Activated CD8-positive, alpha-beta T cell treated with anti-CD3 and anti-CD28 coated beads, Interleukin-2, amount 10 ng/mL, durations not matched to agents 7 days and 5 days (primary cell): ENCODE results near the gene TMEM236. TPM values are rescaled to one million over a fixed set of nuclear protein-coding genes. Genes with fewer than 3 reads are reported as not detected.
A peak's percentile ranks its signal among the peaks of the same experiment; 100 is the strongest.

ENCODE experiments used
- ATAC-seq: fragments of 150-1000 bp; cut with Tn5 transposase; one replicate; pipeline ENCODE4 v1.10.0; 2021; ENCODE audit warnings: moderate library complexity
- CTCF ChIA-PET: fragments of 350-600 bp; sonication (Branson Sonifier 250); formaldehyde crosslinking; loops from one replicate; lab custom pipeline; 2021; ENCODE audit warnings: antibody characterized with exemption; lab: Charles Lee
- POLR2A ChIA-PET: fragments of 350-600 bp; sonication (Branson Sonifier 250); formaldehyde crosslinking; loops from one replicate; lab custom pipeline; 2021; ENCODE audit warnings: antibody characterized with exemption; lab: Charles Lee
- DNase-seq: peaks from one replicate; pipeline ENCODE4 v3.0.0-alpha.2; 2020
- H3K27ac Mint-ChIP-seq: one replicate; pipeline ENCODE4 v1.8.0; 2021; ENCODE audit warnings: mild to moderate bottlenecking, mixed read lengths
- H3K27me3 Mint-ChIP-seq: one replicate; pipeline ENCODE4 v1.8.0; 2021; ENCODE audit warnings: low read depth, mixed read lengths
- H3K36me3 Mint-ChIP-seq: one replicate; pipeline ENCODE4 v1.8.0; 2021; ENCODE audit warnings: low read depth, mixed read lengths
- H3K4me1 Mint-ChIP-seq: one replicate; pipeline ENCODE4 v1.8.0; 2021; ENCODE audit warnings: low read depth, mixed read lengths
- H3K4me3 Mint-ChIP-seq: one replicate; pipeline ENCODE4 v1.8.0; 2021; ENCODE audit warnings: mild to moderate bottlenecking, mixed read lengths
- H3K9me3 Mint-ChIP-seq: one replicate; pipeline ENCODE4 v1.8.0; 2022; ENCODE audit warnings: mixed read lengths; ENCODE audit not compliant: insufficient read depth
- total RNA-seq, 2 experiments: library from RNA; stranded (reverse); gene quantifications; one replicate each; pipeline ENCODE4 v1.2.3, GENCODE V29; 2021

Gene TMEM236
- total RNA-seq, 2 experiments from 2014 or later, result 0.13 TPM; not detected in 1

- H3K9me3 Mint-ChIP-seq, result no peaks in the 10 kb centered on the region
- DNase-seq, result no peak
- CTCF ChIA-PET, result interaction anchor here (1.3 kb wide), 1 partner anchor 11 kb away, joined by 4 read pairs; no protein-coding TSS in a partner anchor
- POLR2A ChIA-PET, result no interaction called here
- no peak overlapping the region for H3K4me3 Mint-ChIP-seq
- H3K36me3 Mint-ChIP-seq, result no peaks in the 10 kb centered on the region
- H3K27me3 Mint-ChIP-seq, result no peaks in the 10 kb centered on the region
- H3K27ac Mint-ChIP-seq, result no peak overlapping the region
- H3K4me1 Mint-ChIP-seq, result peaks cover 4% of the 10 kb centered on the region
- no peak for ATAC-seq
Observed at GRCh38 chr10:17790651-17791050, 38.6 kb downstream of the TMEM236 start.

GRCh38 chr10:17792991-17793390, 41.0 kb downstream of the TMEM236 start:
- no peaks in the 10 kb centered on the region for H3K9me3 Mint-ChIP-seq
- DNase-seq (no peak), ATAC-seq (no peak)
- H3K4me1 Mint-ChIP-seq, result peaks cover 4% of the 10 kb centered on the region
- CTCF ChIA-PET, result interaction anchor here (1.4 kb wide), 1 partner anchor 9 kb away, joined by 3 read pairs; no protein-coding TSS in a partner anchor
- H3K27me3 Mint-ChIP-seq, result no peaks in the 10 kb centered on the region
- no peak overlapping the region for H3K4me3 Mint-ChIP-seq
- H3K36me3 Mint-ChIP-seq, result no peaks in the 10 kb centered on the region
- H3K27ac Mint-ChIP-seq, result no peak overlapping the region
- POLR2A ChIA-PET, result no interaction called here

GRCh38 chr10:17793823-17794644, 42.0 kb downstream of the TMEM236 start:
- H3K27me3 Mint-ChIP-seq, result no peaks in the 10 kb centered on the region
- no peak for ATAC-seq
- H3K36me3 Mint-ChIP-seq, result no peaks in the 10 kb centered on the region
- no peak overlapping the region for H3K27ac Mint-ChIP-seq
- H3K4me3 Mint-ChIP-seq, result no peak overlapping the region
- no peak for DNase-seq
- no peaks in the 10 kb centered on the region for H3K9me3 Mint-ChIP-seq
- POLR2A ChIA-PET, result no interaction called here
- peaks cover 4% of the 10 kb centered on the region for H3K4me1 Mint-ChIP-seq
- CTCF ChIA-PET, result interaction anchor here (1.6 kb wide), 1 partner anchor 50 kb away, joined by 3 read pairs; no protein-coding TSS in a partner anchor

GRCh38 chr10:17795083-17795482, 43.1 kb downstream of the TMEM236 start:
- H3K36me3 Mint-ChIP-seq, result no peaks in the 10 kb centered on the region
- ChIA-PET POLR2A (no interaction called here), CTCF (interaction anchor here (1.1 to 1.6 kb wide), 2 partner anchors 10 to 51 kb away, joined by 3 read pairs; no protein-coding TSS in a partner anchor)
- no peaks in the 10 kb centered on the region for H3K27me3 Mint-ChIP-seq
- H3K4me1 Mint-ChIP-seq, result peaks cover 4% of the 10 kb centered on the region
- H3K27ac Mint-ChIP-seq, result no peak overlapping the region
- no peaks in the 10 kb centered on the region for H3K9me3 Mint-ChIP-seq
- ATAC-seq (no peak), DNase-seq (no peak)
- H3K4me3 Mint-ChIP-seq, result no peak overlapping the region

GRCh38 chr10:17795813-17796594, 44.0 kb downstream of the TMEM236 start:
- Mint-ChIP-seq H3K27ac (no peak overlapping the region), H3K4me3 (no peak overlapping the region), H3K9me3 (no peaks in the 10 kb centered on the region), H3K36me3 (no peaks in the 10 kb centered on the region), H3K4me1 (peaks cover 4% of the 10 kb centered on the region), H3K27me3 (no peaks in the 10 kb centered on the region)
- no peak for DNase-seq
- CTCF ChIA-PET, result interaction anchor here (1.1 to 1.6 kb wide), 2 partner anchors 9 to 52 kb away, joined by 3 read pairs; no protein-coding TSS in a partner anchor
- POLR2A ChIA-PET, result no interaction called here
- ATAC-seq, result no peak

- Mint-ChIP-seq H3K9me3 (no peaks in the 10 kb centered on the region), H3K4me1 (no peaks in the 10 kb centered on the region), H3K27me3 (peaks cover under 1% of the 10 kb centered on the region), H3K36me3 (no peaks in the 10 kb centered on the region), H3K4me3 (no peak overlapping the region), H3K27ac (no peak overlapping the region)
- POLR2A ChIA-PET, result no interaction called here
- DNase-seq (no peak), ATAC-seq (no peak)
- CTCF ChIA-PET, result interaction anchor here (0.7 to 1.2 kb wide), 3 partner anchors 11 to 193 kb away, joined by 3 to 4 read pairs (median 3); no protein-coding TSS in a partner anchor
Observed at GRCh38 chr10:17801507-17801906, 49.5 kb downstream of the TMEM236 start.

- DNase-seq, result no peak
- no peaks in the 10 kb centered on the region for H3K9me3 Mint-ChIP-seq
- CTCF ChIA-PET, result interaction anchor here (0.6 kb wide), 1 partner anchor 35 kb away, joined by 3 read pairs; no protein-coding TSS in a partner anchor
- H3K27me3 Mint-ChIP-seq, result peaks cover 3% of the 10 kb centered on the region
- H3K27ac Mint-ChIP-seq, result no peak overlapping the region
- no peak for ATAC-seq
- POLR2A ChIA-PET, result no interaction called here
- H3K36me3 Mint-ChIP-seq, result no peaks in the 10 kb centered on the region
- no peaks in the 10 kb centered on the region for H3K4me1 Mint-ChIP-seq
- no peak overlapping the region for H3K4me3 Mint-ChIP-seq
Observed at GRCh38 chr10:17802350-17802749, 50.3 kb downstream of the TMEM236 start.

GRCh38 chr10:17802976-17803375, 51.0 kb downstream of the TMEM236 start:
- Mint-ChIP-seq H3K9me3 (no peaks in the 10 kb centered on the region), H3K4me1 (no peaks in the 10 kb centered on the region), H3K36me3 (no peaks in the 10 kb centered on the region), H3K27ac (no peak overlapping the region), H3K27me3 (peaks cover 3% of the 10 kb centered on the region), H3K4me3 (no peak overlapping the region)
- no peak for DNase-seq
- ATAC-seq, result no peak
- ChIA-PET POLR2A (no interaction called here), CTCF (interaction anchor here (0.6 kb wide), 1 partner anchor 36 kb away, joined by 3 read pairs; no protein-coding TSS in a partner anchor)

- ATAC-seq, result no peak
- POLR2A ChIA-PET, result no interaction called here
- DNase-seq, result no peak
- Mint-ChIP-seq H3K27ac (no peak overlapping the region), H3K27me3 (peaks cover 14% of the 10 kb centered on the region), H3K4me3 (no peak overlapping the region), H3K9me3 (no peaks in the 10 kb centered on the region), H3K4me1 (peaks cover 4% of the 10 kb centered on the region), H3K36me3 (no peaks in the 10 kb centered on the region)
- CTCF ChIA-PET, result interaction anchor here (1.4 kb wide), 1 partner anchor 10 kb away, joined by 3 read pairs; no protein-coding TSS in a partner anchor
Observed at GRCh38 chr10:17805330-17805729, 53.3 kb downstream of the TMEM236 start.

GRCh38 chr10:17805921-17806577, 54.0 kb downstream of the TMEM236 start:
- Mint-ChIP-seq H3K27me3 (peaks cover 16% of the 10 kb centered on the region), H3K4me1 (peaks cover 4% of the 10 kb centered on the region), H3K9me3 (no peaks in the 10 kb centered on the region), H3K4me3 (no peak overlapping the region), H3K27ac (no peak overlapping the region), H3K36me3 (no peaks in the 10 kb centered on the region)
- POLR2A ChIA-PET, result no interaction called here
- ATAC-seq (peak; percentile 73), DNase-seq (peak; percentile 25)
- CTCF ChIA-PET, result no interaction called here
